Liver (tissue), 9 donors: Measurements from ENCODE around the gene MCEMP1. TPM values are rescaled to one million over a fixed set of nuclear protein-coding genes. Genes with fewer than 3 reads are reported as not detected.

Experiments used
- DNase-seq: peaks from one replicate; pipeline ENCODE4 v3.0.0-alpha.2; 2017; ENCODE audit warnings: low spot score
- H3K27ac ChIP-seq, 2 donors: one replicate each; pipeline ENCODE4 v1.7.0; 2013; ENCODE audit warnings: inconsistent platforms in 2 of 2, low read length in 2 of 2, control low read depth in 1 of 2, low read depth in 1 of 2, mild to moderate bottlenecking in 1 of 2
- H3K27me3 ChIP-seq, 4 donors: one replicate each; pipeline versions ENCODE4 v1.6.1 to v1.7.0; 2013; ENCODE audit warnings: low read length in 3 of 4, inconsistent platforms in 1 of 4, mild to moderate bottlenecking in 1 of 4, moderate library complexity in 1 of 4; ENCODE audit not compliant: control insufficient read depth in 4 of 4, insufficient read depth in 4 of 4
- H3K36me3 ChIP-seq, 4 donors: one replicate each; pipeline versions ENCODE4 v1.6.1 to v1.7.0; 2013; ENCODE audit warnings: low read length in 3 of 4, mild to moderate bottlenecking in 3 of 4, low read depth in 1 of 4, moderate library complexity in 1 of 4; ENCODE audit not compliant: control insufficient read depth in 4 of 4, insufficient read depth in 3 of 4
- H3K4me1 ChIP-seq, 4 donors: one replicate each; pipeline versions ENCODE4 v1.6.1 to v1.7.0; 2013; ENCODE audit warnings: low read length in 3 of 4, mild to moderate bottlenecking in 3 of 4, moderate library complexity in 1 of 4; ENCODE audit not compliant: control insufficient read depth in 4 of 4, insufficient read depth in 4 of 4
- H3K4me3 ChIP-seq, 3 donors: one replicate each; pipeline versions ENCODE4 v1.6.1 to v1.7.0; 2013; ENCODE audit warnings: low read length in 3 of 3, control low read depth in 1 of 3, low read depth in 1 of 3, mild to moderate bottlenecking in 1 of 3
- H3K9ac ChIP-seq, 2 donors: one replicate each; pipeline ENCODE4 v1.7.0; 2013; ENCODE audit warnings: low read length in 2 of 2, mild to moderate bottlenecking in 2 of 2, moderate library complexity in 2 of 2, control low read depth in 1 of 2, low read depth in 1 of 2
- H3K9me3 ChIP-seq, 4 donors: one replicate each; pipeline versions ENCODE4 v1.6.1 to v1.7.0; 2013; ENCODE audit warnings: low read length in 3 of 4; ENCODE audit not compliant: control insufficient read depth in 4 of 4
- ATF3 ChIP-seq: IDR thresholded peaks from 2 replicates; pipeline ENCODE4 v1.6.1; 2016; ENCODE audit warnings: antibody characterized with exemption
- CTCF ChIP-seq: fragments of 150-350 bp; IDR thresholded peaks from 2 replicates; pipeline ENCODE4 v1.5.1; 2017; ENCODE audit warnings: improper control_type of control experiment, low read depth, low read length; ENCODE audit not compliant: missing input control
- EGR1 ChIP-seq, 2 donors: IDR thresholded peaks; 2 replicates each; pipeline ENCODE4 v1.6.1; 2016 to 2018; ENCODE audit warnings: antibody characterized with exemption in 2 of 2, low read depth in 2 of 2
- FOXA1 ChIP-seq: IDR thresholded peaks from 2 replicates; pipeline ENCODE4 v1.6.1; 2016; ENCODE audit warnings: antibody characterized with exemption
- FOXA2 ChIP-seq: IDR thresholded peaks from 2 replicates; pipeline ENCODE4 v1.6.1; 2016; ENCODE audit warnings: antibody characterized with exemption
- HNF4A ChIP-seq, 2 donors: conservative IDR thresholded peaks; 2 replicates each; pipeline ENCODE4 v1.6.1; 2016; ENCODE audit warnings: antibody characterized with exemption in 2 of 2, mild to moderate bottlenecking in 2 of 2
- HNF4G ChIP-seq: IDR thresholded peaks from 2 replicates; pipeline ENCODE4 v1.6.1; 2016; ENCODE audit warnings: antibody characterized with exemption
- JUND ChIP-seq, 2 donors: IDR thresholded peaks; 2 replicates each; pipeline ENCODE4 v1.6.1; 2016; ENCODE audit warnings: antibody characterized with exemption in 2 of 2
- MAX ChIP-seq: IDR thresholded peaks from 2 replicates; pipeline ENCODE4 v1.6.1; 2016; ENCODE audit warnings: antibody characterized with exemption
- NR2F2 ChIP-seq: IDR thresholded peaks from 2 replicates; pipeline ENCODE4 v1.6.1; 2016; ENCODE audit warnings: antibody characterized with exemption
- RAD21 ChIP-seq, 2 donors: IDR thresholded peaks; 2 replicates each; pipeline ENCODE4 v1.6.1; 2016; ENCODE audit warnings: antibody characterized with exemption in 2 of 2, mild to moderate bottlenecking in 2 of 2
- REST ChIP-seq: IDR thresholded peaks from 2 replicates; pipeline ENCODE4 v1.6.1; 2016; ENCODE audit warnings: antibody characterized with exemption, mild to moderate bottlenecking
- RXRA ChIP-seq, 2 donors: IDR thresholded peaks; 2 replicates each; pipeline ENCODE4 v1.6.1; 2017 to 2018; ENCODE audit warnings: antibody characterized with exemption in 2 of 2, mild to moderate bottlenecking in 1 of 2
- SP1 ChIP-seq: IDR thresholded peaks from 2 replicates; pipeline ENCODE4 v1.6.1; 2018; ENCODE audit warnings: antibody characterized with exemption, mild to moderate bottlenecking
- TAF1 ChIP-seq: conservative IDR thresholded peaks from 2 replicates; pipeline ENCODE4 v1.6.1; 2016; ENCODE audit warnings: antibody characterized with exemption, mild to moderate bottlenecking
- YY1 ChIP-seq: IDR thresholded peaks from 2 replicates; pipeline ENCODE4 v1.6.1; 2016; ENCODE audit warnings: antibody characterized with exemption, mild to moderate bottlenecking
- ZBTB33 ChIP-seq: IDR thresholded peaks from 2 replicates; pipeline ENCODE4 v1.6.1; 2016; ENCODE audit warnings: antibody characterized with exemption
- WGBS: extraction: QIAGEN DNeasy Blood & Tissue Kit; methylation state at CpG from one replicate; pipeline ENCODE4 v1.1.7; 2013; 5-methylcytosine and 5-hydroxymethylcytosine counted together
- polyA plus RNA-seq, 2 donors: library from polyadenylated mRNA; stranded (reverse) in 1 of 2; unstranded in 1 of 2; fragments of 200-250 nt in 1 of 2; fragments of >200 nt in 1 of 2; fragmentation: Nextera tagmentation in 1 of 2; extraction: Ambion mirVana in 1 of 2; gene quantifications; one replicate each; pipeline versions ENCODE4 v1.2.1 to v1.2.3, GENCODE V29; 2013 to 2015
- total RNA-seq, 2 donors: library from RNA; depleted of rRNA; stranded (reverse); fragments of >200 nt; gene quantifications; one replicate each; pipeline ENCODE4 v1.2.3, GENCODE V29; 2014
- donor health status: healthy.
- donor health status: healthy.
- donor health status: healthy.
- donor health status: healthy.
- donor health status: healthy.

Gene MCEMP1
- total and polyA plus RNA-seq, 4 donors: 0.29 to 0.92 (median 0.48) TPM

GRCh38 chr19:7718668-7719067, 41.8 kb downstream of the MCEMP1 start:
- WGBS: 55% methylated on average over 8 of the region's 8 CpGs
- no peak for DNase-seq
- Histone ChIP-seq H3K4me1 (no peaks in the 10 kb centered on the region), H3K4me3 (no peak overlapping the region), H3K9me3 (peaks cover 0 to 7% (median 4%) of the 10 kb centered on the region in 4 donors), H3K36me3 (no peaks in the 10 kb centered on the region), H3K27ac (no peak overlapping the region), H3K9ac (no peak overlapping the region), H3K27me3 (no peaks in the 10 kb centered on the region)
- TF ChIP-seq YY1: no peak
- TF ChIP-seq REST: no peak
- no peak for TF ChIP-seq HNF4A (conservative IDR thresholded peaks at IDR 0.05)
- TF ChIP-seq TAF1: no peak
- TF ChIP-seq HNF4G: no peak
- no peak for TF ChIP-seq CTCF
- TF ChIP-seq FOXA2: no peak

- WGBS: 90% methylated on average over 6 of the region's 6 CpGs
- H3K9ac ChIP-seq: no peak overlapping the region
- H3K4me1 ChIP-seq: no peaks in the 10 kb centered on the region
- H3K27me3 ChIP-seq: no peaks in the 10 kb centered on the region
- no peak overlapping the region for H3K27ac ChIP-seq
- no peaks in the 10 kb centered on the region for H3K36me3 ChIP-seq
- H3K9me3 ChIP-seq: peaks cover 0 to 7% (median 4%) of the 10 kb centered on the region in 4 donors
- no peak overlapping the region for H3K4me3 ChIP-seq
- DNase-seq: no peak
- TF ChIP-seq ZBTB33 (no peak), RXRA (IDR thresholded peaks at IDR 0.05) (no peak), CTCF (no peak), RAD21 (IDR thresholded peaks at IDR 0.05) (no peak), HNF4G (no peak), HNF4A (conservative IDR thresholded peaks at IDR 0.05) (no peak), FOXA1 (no peak), YY1 (no peak), JUND (IDR thresholded peaks at IDR 0.05) (no peak), SP1 (no peak), EGR1 (IDR thresholded peaks at IDR 0.05; ENCODE audit: low read depth in 2 of 2) (no peak), TAF1 (no peak), NR2F2 (no peak), ATF3 (no peak), FOXA2 (no peak), MAX (no peak), REST (no peak)
Measured at GRCh38 chr19:7720351-7720750, 43.5 kb downstream of the MCEMP1 start.
